ENCODE data around the gene SCN5A.

Gene SCN5A

GRCh38 chr3:38689346-38689745, 39.9 kb upstream of the SCN5A start:
- no peak for TF ChIP-seq CTCF (conservative IDR thresholded peaks at IDR 0.05; ENCODE audit: control insufficient read depth, insufficient read depth, low read depth, low read length)
- DNase-seq (ENCODE audit: low read depth), result no peak
- no peak overlapping the region for H3K4me3 ChIP-seq (ENCODE audit: control insufficient read depth, low read depth, low read length)

- no peak for TF ChIP-seq CTCF (conservative IDR thresholded peaks at IDR 0.05; ENCODE audit: control insufficient read depth, insufficient read depth, low read depth, low read length)
These were observed 37.8 kb upstream of the SCN5A start for GRCh38 chr3:38687321-38687720.

GRCh38 chr3:38684546-38684945, 35.1 kb upstream of the SCN5A start:
- H3K4me3 ChIP-seq (ENCODE audit: control insufficient read depth, low read depth, low read length), result no peak overlapping the region
- TF ChIP-seq CTCF (conservative IDR thresholded peaks at IDR 0.05; ENCODE audit: control insufficient read depth, insufficient read depth, low read depth, low read length), result no peak
- no peak for DNase-seq (ENCODE audit: low read depth)

More at GRCh38 chr3:38687321-38687720, 37.8 kb upstream of the SCN5A start:
- no peak overlapping the region for H3K4me3 ChIP-seq (ENCODE audit: control insufficient read depth, low read depth, low read length)
- no peak for DNase-seq (ENCODE audit: low read depth)

GRCh38 chr3:38669668-38670067, 20.2 kb upstream of the SCN5A start:
- no peak overlapping the region for H3K4me3 ChIP-seq (ENCODE audit: control insufficient read depth, low read depth, low read length)
- DNase-seq (ENCODE audit: low read depth), result no peak
- TF ChIP-seq CTCF (conservative IDR thresholded peaks at IDR 0.05; ENCODE audit: control insufficient read depth, insufficient read depth, low read depth, low read length), result no peak

- peak; percentile 45 for TF ChIP-seq CTCF (conservative IDR thresholded peaks at IDR 0.05; ENCODE audit: control insufficient read depth, insufficient read depth, low read depth, low read length)
- DNase-seq (ENCODE audit: low read depth), result peak; percentile 52
These were observed 13.1 kb upstream of the SCN5A start for GRCh38 chr3:38662544-38662943.

GRCh38 chr3:38658841-38659240, 9.4 kb upstream of the SCN5A start:
- no peak overlapping the region for H3K4me3 ChIP-seq (ENCODE audit: control insufficient read depth, low read depth, low read length)
- TF ChIP-seq CTCF (conservative IDR thresholded peaks at IDR 0.05; ENCODE audit: control insufficient read depth, insufficient read depth, low read depth, low read length), result no peak
- DNase-seq (ENCODE audit: low read depth), result no peak

More at GRCh38 chr3:38662544-38662943, 13.1 kb upstream of the SCN5A start:
- H3K4me3 ChIP-seq (ENCODE audit: control insufficient read depth, low read depth, low read length), result no peak overlapping the region

- no peak overlapping the region for H3K4me3 ChIP-seq (ENCODE audit: control insufficient read depth, low read depth, low read length)
- DNase-seq (ENCODE audit: low read depth), result no peak
- no peak for TF ChIP-seq CTCF (conservative IDR thresholded peaks at IDR 0.05; ENCODE audit: control insufficient read depth, insufficient read depth, low read depth, low read length)
These were observed 7.9 kb upstream of the SCN5A start for GRCh38 chr3:38657369-38657768.
